Measurements from ENCODE around the gene ISCU. TPM values are rescaled to one million over a fixed set of nuclear protein-coding genes. Genes with fewer than 3 reads are reported as not detected.

Gene ISCU
- polyA plus RNA-seq, 1 of the 3 experiments (the other 2 are of a cell fraction) = 165 TPM

DNA sequence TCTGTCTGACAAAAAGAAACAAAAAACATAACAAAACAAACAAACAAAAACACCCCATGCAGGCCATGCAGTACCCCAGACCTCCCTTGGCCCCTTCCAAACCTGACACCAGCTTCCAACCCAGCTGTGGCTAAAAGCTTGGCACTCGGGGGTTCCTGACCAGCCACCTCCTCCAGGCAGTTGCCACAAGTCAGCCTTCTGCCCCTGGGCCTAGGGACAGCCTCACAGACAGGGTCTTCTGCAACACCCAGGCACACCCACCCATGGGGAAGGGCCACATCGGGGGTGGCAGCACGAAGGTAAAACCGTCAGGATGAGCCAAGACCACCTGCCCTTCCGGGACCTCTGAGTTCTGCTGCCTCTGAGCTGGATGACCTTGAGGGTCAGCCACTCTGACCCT is 46.2 kb downstream of the ISCU start:
- no peaks in the 10 kb centered on the region for H3K36me3 ChIP-seq (replicated peaks in 1 of 2; ENCODE audit: control insufficient read depth in 1 of 2, insufficient read depth in 2 of 2, low read length in 1 of 2)
- no peak for DNase-seq
- no peak overlapping the region for H3K4me2 ChIP-seq
- H4K20me1 ChIP-seq (ENCODE audit: insufficient read depth) = no peaks in the 10 kb centered on the region
- CTCF ChIA-PET = interaction anchor here (0.6 to 19.2 kb wide), 3 partner anchors 9 to 340 kb away, joined by 4 to 503 read pairs (median 63); partner anchors contain the start of genes ISCU and SART3
- peaks cover 10% of the 10 kb centered on the region for H3F3A ChIP-seq (replicated peaks; ENCODE audit: insufficient read depth)
- WGBS (ENCODE audit: low lambda C conversion rate) = 75% methylated on average over 1 of the region's 5 CpGs
- H3K9me2 ChIP-seq = no peaks in the 10 kb centered on the region
- H3K9me3 ChIP-seq = no peaks in the 10 kb centered on the region
- no peaks in the 10 kb centered on the region for H3K27me3 ChIP-seq (ENCODE audit: insufficient read depth)
- H3K4me3 ChIP-seq (ENCODE audit: low read depth in 2 of 2, low read length in 1 of 2) = no peak overlapping the region
- TF ChIP-seq EP300 (IDR thresholded peaks at IDR 0.05; ENCODE audit: borderline replicate concordance in 1 of 2, low read depth in 1 of 2, low read length in 1 of 2) (no peak), POLR2AphosphoS5 (IDR thresholded peaks at IDR 0.05; ENCODE audit: low read depth, low read length) (no peak), JUND (IDR thresholded peaks at IDR 0.05) (no peak), ELF1 (IDR thresholded peaks at IDR 0.05) (no peak), CHD2 (IDR thresholded peaks at IDR 0.05; ENCODE audit: low read length, partially characterized antibody) (no peak), FOSL2 (IDR thresholded peaks at IDR 0.05; ENCODE audit: borderline replicate concordance, low read depth) (no peak), RCOR1 (IDR thresholded peaks at IDR 0.05; ENCODE audit: low read length) (no peak), GABPA (IDR thresholded peaks at IDR 0.05; ENCODE audit: low read depth) (no peak), YY1 (IDR thresholded peaks at IDR 0.05; ENCODE audit: low read depth) (no peak), MEF2A (IDR thresholded peaks at IDR 0.05; ENCODE audit: borderline replicate concordance, low read depth) (no peak), TAF1 (IDR thresholded peaks at IDR 0.05; ENCODE audit: borderline replicate concordance, low read depth, low read length) (no peak), GATA2 (CRISPR knock-in tag; IDR thresholded peaks at IDR 0.05) (no peak), SMC3 (IDR thresholded peaks at IDR 0.05; ENCODE audit: low read depth, low read length) (no peak)
- TF ChIP-seq, protein P1, sequence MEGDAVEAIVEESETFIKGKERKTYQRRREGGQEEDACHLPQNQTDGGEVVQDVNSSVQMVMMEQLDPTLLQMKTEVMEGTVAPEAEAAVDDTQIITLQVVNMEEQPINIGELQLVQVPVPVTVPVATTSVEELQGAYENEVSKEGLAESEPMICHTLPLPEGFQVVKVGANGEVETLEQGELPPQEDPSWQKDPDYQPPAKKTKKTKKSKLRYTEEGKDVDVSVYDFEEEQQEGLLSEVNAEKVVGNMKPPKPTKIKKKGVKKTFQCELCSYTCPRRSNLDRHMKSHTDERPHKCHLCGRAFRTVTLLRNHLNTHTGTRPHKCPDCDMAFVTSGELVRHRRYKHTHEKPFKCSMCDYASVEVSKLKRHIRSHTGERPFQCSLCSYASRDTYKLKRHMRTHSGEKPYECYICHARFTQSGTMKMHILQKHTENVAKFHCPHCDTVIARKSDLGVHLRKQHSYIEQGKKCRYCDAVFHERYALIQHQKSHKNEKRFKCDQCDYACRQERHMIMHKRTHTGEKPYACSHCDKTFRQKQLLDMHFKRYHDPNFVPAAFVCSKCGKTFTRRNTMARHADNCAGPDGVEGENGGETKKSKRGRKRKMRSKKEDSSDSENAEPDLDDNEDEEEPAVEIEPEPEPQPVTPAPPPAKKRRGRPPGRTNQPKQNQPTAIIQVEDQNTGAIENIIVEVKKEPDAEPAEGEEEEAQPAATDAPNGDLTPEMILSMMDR (IDR thresholded peaks at IDR 0.05) = no peak
- TF ChIP-seq, protein P2, sequence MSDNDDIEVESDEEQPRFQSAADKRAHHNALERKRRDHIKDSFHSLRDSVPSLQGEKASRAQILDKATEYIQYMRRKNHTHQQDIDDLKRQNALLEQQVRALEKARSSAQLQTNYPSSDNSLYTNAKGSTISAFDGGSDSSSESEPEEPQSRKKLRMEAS (IDR thresholded peaks at IDR 0.05; ENCODE audit: low read depth) = no peak
- TF ChIP-seq, protein P3, sequence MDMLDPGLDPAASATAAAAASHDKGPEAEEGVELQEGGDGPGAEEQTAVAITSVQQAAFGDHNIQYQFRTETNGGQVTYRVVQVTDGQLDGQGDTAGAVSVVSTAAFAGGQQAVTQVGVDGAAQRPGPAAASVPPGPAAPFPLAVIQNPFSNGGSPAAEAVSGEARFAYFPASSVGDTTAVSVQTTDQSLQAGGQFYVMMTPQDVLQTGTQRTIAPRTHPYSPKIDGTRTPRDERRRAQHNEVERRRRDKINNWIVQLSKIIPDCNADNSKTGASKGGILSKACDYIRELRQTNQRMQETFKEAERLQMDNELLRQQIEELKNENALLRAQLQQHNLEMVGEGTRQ (IDR thresholded peaks at IDR 0.05; ENCODE audit: borderline replicate concordance, low read depth, low read length) = no peak
- TF ChIP-seq, protein P4, sequence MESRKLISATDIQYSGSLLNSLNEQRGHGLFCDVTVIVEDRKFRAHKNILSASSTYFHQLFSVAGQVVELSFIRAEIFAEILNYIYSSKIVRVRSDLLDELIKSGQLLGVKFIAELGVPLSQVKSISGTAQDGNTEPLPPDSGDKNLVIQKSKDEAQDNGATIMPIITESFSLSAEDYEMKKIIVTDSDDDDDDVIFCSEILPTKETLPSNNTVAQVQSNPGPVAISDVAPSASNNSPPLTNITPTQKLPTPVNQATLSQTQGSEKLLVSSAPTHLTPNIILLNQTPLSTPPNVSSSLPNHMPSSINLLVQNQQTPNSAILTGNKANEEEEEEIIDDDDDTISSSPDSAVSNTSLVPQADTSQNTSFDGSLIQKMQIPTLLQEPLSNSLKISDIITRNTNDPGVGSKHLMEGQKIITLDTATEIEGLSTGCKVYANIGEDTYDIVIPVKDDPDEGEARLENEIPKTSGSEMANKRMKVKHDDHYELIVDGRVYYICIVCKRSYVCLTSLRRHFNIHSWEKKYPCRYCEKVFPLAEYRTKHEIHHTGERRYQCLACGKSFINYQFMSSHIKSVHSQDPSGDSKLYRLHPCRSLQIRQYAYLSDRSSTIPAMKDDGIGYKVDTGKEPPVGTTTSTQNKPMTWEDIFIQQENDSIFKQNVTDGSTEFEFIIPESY (IDR thresholded peaks at IDR 0.05; ENCODE audit: borderline replicate concordance, low read depth) = no peak
- TF ChIP-seq, protein P5, sequence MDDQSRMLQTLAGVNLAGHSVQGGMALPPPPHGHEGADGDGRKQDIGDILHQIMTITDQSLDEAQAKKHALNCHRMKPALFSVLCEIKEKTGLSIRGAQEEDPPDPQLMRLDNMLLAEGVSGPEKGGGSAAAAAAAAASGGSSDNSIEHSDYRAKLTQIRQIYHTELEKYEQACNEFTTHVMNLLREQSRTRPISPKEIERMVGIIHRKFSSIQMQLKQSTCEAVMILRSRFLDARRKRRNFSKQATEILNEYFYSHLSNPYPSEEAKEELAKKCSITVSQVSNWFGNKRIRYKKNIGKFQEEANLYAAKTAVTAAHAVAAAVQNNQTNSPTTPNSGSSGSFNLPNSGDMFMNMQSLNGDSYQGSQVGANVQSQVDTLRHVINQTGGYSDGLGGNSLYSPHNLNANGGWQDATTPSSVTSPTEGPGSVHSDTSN (IDR thresholded peaks at IDR 0.05) = no peak
- POLR2A ChIA-PET = no interaction called here
- no peak overlapping the region for H3K27ac ChIP-seq (ENCODE audit: low read depth in 2 of 2, low read length in 1 of 2)
- H2AFZ ChIP-seq (ENCODE audit: low read depth) = no peak overlapping the region
- H3K9ac ChIP-seq = no peak overlapping the region
- H3K79me2 ChIP-seq (ENCODE audit: insufficient read depth) = no peaks in the 10 kb centered on the region
- H3K4me1 ChIP-seq (ENCODE audit: control insufficient read depth in 1 of 2, insufficient read depth in 2 of 2, low read depth in 1 of 2, low read length in 1 of 2) = peaks cover 7 to 21% of the 10 kb centered on the region in 2 experiments; a peak in 3 of 4 replicates

Data from SK-N-SH (cell line).